Suprapubic skin (tissue), 4 donors: ENCODE measurements around the gene HNRNPL.

Source experiments
- CTCF ChIP-seq, 2 donors: fragments of 200-600 bp in 1 of 2; fragments of 450-650 bp in 1 of 2; sonication (generic) in 1 of 2; IDR thresholded peaks; one replicate each; pipeline ENCODE4 v1.5.1; 2016 to 2019; ENCODE audit warnings: antibody characterized with exemption in 2 of 2, mild to moderate bottlenecking in 1 of 2, moderate library complexity in 1 of 2
- POLR2A ChIP-seq, 2 donors: fragments of 450-650 bp; IDR thresholded peaks; one replicate each; pipeline ENCODE4 v1.6.1; 2017; ENCODE audit warnings: antibody characterized with exemption in 2 of 2, mild to moderate bottlenecking in 2 of 2, moderate library complexity in 2 of 2
- POLR2AphosphoS5 ChIP-seq, 3 donors: sonication (generic); formaldehyde crosslinking; IDR thresholded peaks; one replicate each; pipeline ENCODE4 v1.6.1; 2017; ENCODE audit warnings: antibody characterized with exemption in 3 of 3

GRCh38 chr19:38877781-38878574, 28.2 kb upstream of the HNRNPL start, which contains the start of gene RINL:
- no peak for TF ChIP-seq CTCF (IDR thresholded peaks at IDR 0.05)
- no peak for TF ChIP-seq POLR2A (IDR thresholded peaks at IDR 0.05)
- TF ChIP-seq POLR2AphosphoS5 (IDR thresholded peaks at IDR 0.05) = no peak
